ENCODE results near the gene APOBEC3B.
A peak's percentile ranks its signal among the peaks of the same experiment; 100 is the strongest.
"Not testable (repeated sequence)": the region's sequence is repeated elsewhere in the genome, so short reads cannot be mapped to it uniquely, and the experiment has no call there.

APOBEC3B gene

GRCh38 chr22:38952281-38952993 lies 29.7 kb upstream of the APOBEC3B start:
- DNase-seq: peak; percentile 43

GRCh38 chr22:38953091-38953490 lies 29.1 kb upstream of the APOBEC3B start:
- DNase-seq: peak; percentile 46

GRCh38 chr22:38953577-38954413 lies 28.4 kb upstream of the APOBEC3B start:
- DNase-seq: peak; percentile 45

- DNase-seq: peak; percentile 37
These were observed 27.6 kb upstream of the APOBEC3B start for GRCh38 chr22:38954414-38955043.

GRCh38 chr22:38955250-38955905 lies 26.8 kb upstream of the APOBEC3B start:
- DNase-seq: peak; percentile 25

- no peak for DNase-seq
These were observed 26.2 kb upstream of the APOBEC3B start for GRCh38 chr22:38955926-38956325.

- DNase-seq: peak; percentile 44
These were observed 25.6 kb upstream of the APOBEC3B start for GRCh38 chr22:38956551-38956950.

- DNase-seq: peak; percentile 44
These were observed 24.9 kb upstream of the APOBEC3B start, which contains the start of gene APOBEC3A for GRCh38 chr22:38957046-38957770. Gene APOBEC3A, plus strand, starts transcription at chr22:38957609. Its CDS starts 83 bp downstream, at chr22:38957692.

GRCh38 chr22:38957808-38958650 lies 24.1 kb upstream of the APOBEC3B start:
- DNase-seq: no peak

- not testable (repeated sequence) for DNase-seq
These were observed 23.6 kb upstream of the APOBEC3B start for GRCh38 chr22:38958651-38958943.

- no peak for DNase-seq
These were observed 22.6 kb upstream of the APOBEC3B start for GRCh38 chr22:38959590-38959989.

- not testable (repeated sequence) for DNase-seq
These were observed 21.5 kb upstream of the APOBEC3B start for GRCh38 chr22:38960673-38961072.

GRCh38 chr22:38963291-38963738 lies 18.8 kb upstream of the APOBEC3B start:
- not testable (repeated sequence) for DNase-seq

GRCh38 chr22:38963872-38964271 lies 18.3 kb upstream of the APOBEC3B start:
- no peak for DNase-seq

- DNase-seq: no peak
These were observed 17.8 kb upstream of the APOBEC3B start for GRCh38 chr22:38964306-38964705.

- no peak for DNase-seq
These were observed 17.2 kb upstream of the APOBEC3B start for GRCh38 chr22:38964989-38965388.

- no peak for DNase-seq
These were observed 16.4 kb upstream of the APOBEC3B start for GRCh38 chr22:38965614-38966379.

- DNase-seq: no peak
These were observed 15.8 kb upstream of the APOBEC3B start for GRCh38 chr22:38966380-38966702.

- DNase-seq: no peak
These were observed 15.2 kb upstream of the APOBEC3B start for GRCh38 chr22:38966942-38967341.
